BJ (cell line): ENCODE data around the gene IL11RA. TPM values are rescaled to one million over a fixed set of nuclear protein-coding genes. Genes with fewer than 3 reads are reported as not detected.

ENCODE experiments used
- CTCF ChIA-PET: fragments of 350-600 bp; formaldehyde crosslinking; extraction: SDS; loops from one replicate; lab custom pipeline; 2021; ENCODE audit warnings: antibody characterized with exemption, inconsistent platforms; lab: Yijun Ruan, JAX
- POLR2A ChIA-PET: fragments of 300-600 bp; sonication (Branson Sonifier 250); formaldehyde crosslinking; extraction: SDS; loops from one replicate; lab custom pipeline; 2021; ENCODE audit warnings: antibody characterized with exemption; lab: Charles Lee
- DNase-seq: peaks from one replicate; pipeline ENCODE4 v3.0.0-alpha.2; 2011; ENCODE audit warnings: low read depth
- H3K27me3 ChIP-seq: 2 replicates; pipeline ENCODE4 v1.6.0; 2011; ENCODE audit warnings: low read length; ENCODE audit not compliant: control insufficient read depth, insufficient read depth
- H3K36me3 ChIP-seq: 2 replicates; pipeline ENCODE4 v1.5.1; 2011; ENCODE audit warnings: low read length; ENCODE audit not compliant: control insufficient read depth, insufficient read depth
- H3K4me3 ChIP-seq: 2 replicates; pipeline ENCODE4 v1.5.1; 2011; ENCODE audit warnings: low read depth, mild to moderate bottlenecking, control low read depth, low read length
- CTCF ChIP-seq: IDR thresholded peaks from 2 replicates; pipeline ENCODE4 v1.5.1; 2011; ENCODE audit warnings: low read depth, mild to moderate bottlenecking, control low read depth, inconsistent platforms, low read length, moderate library complexity; ENCODE audit not compliant: insufficient read depth
- polyA plus RNA-seq: library from polyadenylated mRNA; depleted of rRNA; stranded (reverse); fragments of >200 nt; gene quantifications from 2 replicates; pipeline ENCODE4 v1.2.3, GENCODE V29; 2011

Gene IL11RA
- polyA plus RNA-seq, 1 experiment: 38.4 TPM

- no peaks in the 10 kb centered on the region for H3K36me3 ChIP-seq
- TF ChIP-seq CTCF: no peak
- no peak for DNase-seq
- CTCF ChIA-PET: interaction anchor here (1.2 to 4.0 kb wide), 3 partner anchors 12 to 14 kb away, joined by 3 to 39 read pairs (median 29); no protein-coding TSS in a partner anchor
- no peaks in the 10 kb centered on the region for H3K27me3 ChIP-seq
- H3K4me3 ChIP-seq: no peak overlapping the region
- POLR2A ChIA-PET: no interaction called here
Observed at GRCh38 chr9:34688329-34689115, 36.5 kb downstream of the IL11RA start.

- H3K27me3 ChIP-seq: no peaks in the 10 kb centered on the region
- H3K4me3 ChIP-seq: no peak overlapping the region
- no peak for TF ChIP-seq CTCF
- H3K36me3 ChIP-seq: no peaks in the 10 kb centered on the region
- no peak for DNase-seq
- ChIA-PET CTCF (interaction anchor here (1.2 to 4.0 kb wide), 2 partner anchors 11 to 14 kb away, joined by 3 to 29 read pairs; no protein-coding TSS in a partner anchor), POLR2A (no interaction called here)
Observed at GRCh38 chr9:34689116-34689470, 37.1 kb downstream of the IL11RA start.

- ChIA-PET POLR2A (no interaction called here), CTCF (interaction anchor here (1.2 to 4.0 kb wide), 2 partner anchors 11 to 13 kb away, joined by 3 to 29 read pairs; no protein-coding TSS in a partner anchor)
- TF ChIP-seq CTCF: no peak
- no peak for DNase-seq
- no peaks in the 10 kb centered on the region for H3K27me3 ChIP-seq
- H3K4me3 ChIP-seq: no peak overlapping the region
- H3K36me3 ChIP-seq: no peaks in the 10 kb centered on the region
Observed at GRCh38 chr9:34689512-34689911, 37.5 kb downstream of the IL11RA start.

- H3K4me3 ChIP-seq: no peak within 1 kb of the TSS
- no peak for DNase-seq
- ChIA-PET CTCF (interaction anchor here (0.6 to 4.0 kb wide), 5 partner anchors 9 to 126 kb away, joined by 3 to 29 read pairs (median 3); no protein-coding TSS in a partner anchor), POLR2A (no interaction called here)
- no peaks in the 10 kb centered on the region for H3K27me3 ChIP-seq
- TF ChIP-seq CTCF: no peak
- H3K36me3 ChIP-seq: no peaks in the 10 kb centered on the region
Observed at GRCh38 chr9:34690983-34691935, 39.3 kb downstream of the IL11RA start, which contains the start of gene CCL19. Gene CCL19, minus strand, starts transcription at chr9:34691276. Its CDS starts 137 bp downstream, at chr9:34691139.
